Measurements from ENCODE around the gene ARRDC2. TPM values are rescaled to one million over a fixed set of nuclear protein-coding genes. Genes with fewer than 3 reads are reported as not detected.
A peak's percentile ranks its signal among the peaks of the same experiment; 100 is the strongest.

ARRDC2 gene
- total and polyA plus RNA-seq, 10 of the 15 experiments (the other 5 are each of a cell fraction or from before 2014, with no cell fraction given) = 0.48 to 10.1 (median 4.8) TPM

DNA sequence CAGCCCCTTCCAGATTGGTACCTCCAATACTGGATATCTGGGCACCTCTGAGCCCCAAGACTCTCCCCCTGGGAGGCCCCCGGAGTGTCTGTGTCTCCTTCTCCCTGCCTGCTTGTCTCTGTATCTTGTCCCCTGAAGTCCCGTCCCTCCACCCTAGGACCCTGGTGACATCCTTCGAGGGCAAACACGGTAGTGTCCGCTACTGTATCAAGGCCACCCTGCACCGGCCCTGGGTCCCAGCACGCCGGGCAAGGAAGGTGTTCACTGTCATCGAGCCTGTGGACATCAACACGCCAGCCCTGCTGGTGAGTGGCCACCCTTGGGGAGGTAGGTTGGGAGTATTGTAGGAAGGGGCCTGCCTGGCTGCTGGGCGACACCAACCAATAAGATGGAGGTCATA lies 844 bp downstream of the ARRDC2 start:
- in situ Hi-C loops (cut with MboI) (no loop called here), intact Hi-C loops (cut with micrococcal nuclease; ENCODE audit: unreplicated experiment) (no loop called here)
- no peak for FAIRE-seq
- no TSS peak for BruUV-seq (replicated peaks)
- POLR2A ChIA-PET = no interaction called here
- no peak overlapping the region for H3K27ac ChIP-seq (ENCODE audit: control insufficient read depth, insufficient read depth)
- peaks cover 7 to 12% of the 10 kb centered on the region in 2 experiments for H3K36me3 ChIP-seq (ENCODE audit: control insufficient read depth in 2 of 2, insufficient read depth in 2 of 2, low read length in 1 of 2)
- H3K27me3 ChIP-seq (replicated peaks in 1 of 2; ENCODE audit: control insufficient read depth in 2 of 2, insufficient read depth in 2 of 2, low read length in 1 of 2) = no peaks in the 10 kb centered on the region
- 94% methylated on average over 11 of the region's 11 CpGs for WGBS (ENCODE audit: insufficient coverage, insufficient replicate concordance, low lambda C conversion rate, missing lambda C conversion rate)
- ATAC-seq = no peak
- no peaks in the 10 kb centered on the region for H3K9me3 ChIP-seq (replicated peaks; ENCODE audit: control insufficient read depth, insufficient read depth, low read length)
- no peak for DNase-seq (ENCODE audit: low read depth, low spot score)
- RAD21 ChIA-PET (ENCODE audit: unreplicated experiment) = interaction anchor here (0.6 kb wide), 1 partner anchor 150 kb away, joined by 4 read pairs; no protein-coding TSS in a partner anchor
- H2AFZ ChIP-seq (ENCODE audit: control insufficient read depth, low read depth, low read length) = no peak overlapping the region
- H3K79me2 ChIP-seq (ENCODE audit: control insufficient read depth, insufficient read depth, low read length) = no peaks in the 10 kb centered on the region
- H3K4me3 ChIP-seq = 0 out of 2 replicates have a peak overlapping the region, but pooled peaks have one; percentile 57
- H3K4me1 ChIP-seq (ENCODE audit: control insufficient read depth, insufficient read depth, low read length) = peaks cover 18% of the 10 kb centered on the region
- H4K20me1 ChIP-seq (ENCODE audit: control insufficient read depth, insufficient read depth) = no peaks in the 10 kb centered on the region
- CTCF ChIA-PET = interaction anchor here (3.7 kb wide), 1 partner anchor 50 kb away, joined by 81 read pairs; no protein-coding TSS in a partner anchor
- TF ChIP-seq TAF1 (IDR thresholded peaks at IDR 0.05; ENCODE audit: borderline replicate concordance, low read depth, low read length) (no peak), SP1 (IDR thresholded peaks at IDR 0.05; ENCODE audit: low read depth, low read length) (no peak), SIX5 (IDR thresholded peaks at IDR 0.05; ENCODE audit: low read depth, low read length, severe bottlenecking) (no peak), IRF4 (IDR thresholded peaks at IDR 0.05; ENCODE audit: low read depth, low read length) (no peak), ETV6 (conservative IDR thresholded peaks at IDR 0.05 in 1 of 2, IDR thresholded peaks at IDR 0.05 in 1 of 2; ENCODE audit: borderline replicate concordance in 1 of 2, low read depth in 1 of 2) (no peak), NBN (IDR thresholded peaks at IDR 0.05) (no peak), ESRRA (IDR thresholded peaks at IDR 0.05; ENCODE audit: low read length) (no peak), HDAC2 (IDR thresholded peaks at IDR 0.05) (no peak), TCF3 (IDR thresholded peaks at IDR 0.05; ENCODE audit: borderline replicate concordance, insufficient read depth, low read depth, low read length) (no peak), MEF2A (IDR thresholded peaks at IDR 0.05; ENCODE audit: insufficient read depth, low read depth, low read length) (no peak)
- TF ChIP-seq, protein P1, sequence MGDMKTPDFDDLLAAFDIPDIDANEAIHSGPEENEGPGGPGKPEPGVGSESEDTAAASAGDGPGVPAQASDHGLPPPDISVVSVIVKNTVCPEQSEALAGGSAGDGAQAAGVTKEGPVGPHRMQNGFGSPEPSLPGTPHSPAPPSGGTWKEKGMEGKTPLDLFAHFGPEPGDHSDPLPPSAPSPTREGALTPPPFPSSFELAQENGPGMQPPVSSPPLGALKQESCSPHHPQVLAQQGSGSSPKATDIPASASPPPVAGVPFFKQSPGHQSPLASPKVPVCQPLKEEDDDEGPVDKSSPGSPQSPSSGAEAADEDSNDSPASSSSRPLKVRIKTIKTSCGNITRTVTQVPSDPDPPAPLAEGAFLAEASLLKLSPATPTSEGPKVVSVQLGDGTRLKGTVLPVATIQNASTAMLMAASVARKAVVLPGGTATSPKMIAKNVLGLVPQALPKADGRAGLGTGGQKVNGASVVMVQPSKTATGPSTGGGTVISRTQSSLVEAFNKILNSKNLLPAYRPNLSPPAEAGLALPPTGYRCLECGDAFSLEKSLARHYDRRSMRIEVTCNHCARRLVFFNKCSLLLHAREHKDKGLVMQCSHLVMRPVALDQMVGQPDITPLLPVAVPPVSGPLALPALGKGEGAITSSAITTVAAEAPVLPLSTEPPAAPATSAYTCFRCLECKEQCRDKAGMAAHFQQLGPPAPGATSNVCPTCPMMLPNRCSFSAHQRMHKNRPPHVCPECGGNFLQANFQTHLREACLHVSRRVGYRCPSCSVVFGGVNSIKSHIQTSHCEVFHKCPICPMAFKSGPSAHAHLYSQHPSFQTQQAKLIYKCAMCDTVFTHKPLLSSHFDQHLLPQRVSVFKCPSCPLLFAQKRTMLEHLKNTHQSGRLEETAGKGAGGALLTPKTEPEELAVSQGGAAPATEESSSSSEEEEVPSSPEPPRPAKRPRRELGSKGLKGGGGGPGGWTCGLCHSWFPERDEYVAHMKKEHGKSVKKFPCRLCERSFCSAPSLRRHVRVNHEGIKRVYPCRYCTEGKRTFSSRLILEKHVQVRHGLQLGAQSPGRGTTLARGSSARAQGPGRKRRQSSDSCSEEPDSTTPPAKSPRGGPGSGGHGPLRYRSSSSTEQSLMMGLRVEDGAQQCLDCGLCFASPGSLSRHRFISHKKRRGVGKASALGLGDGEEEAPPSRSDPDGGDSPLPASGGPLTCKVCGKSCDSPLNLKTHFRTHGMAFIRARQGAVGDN (IDR thresholded peaks at IDR 0.05) = no peak
- H3K4me2 ChIP-seq (ENCODE audit: control insufficient read depth, insufficient read depth) = peak overlapping the region; percentile 75; the same call in 1 of the 2 replicates
- H3K9ac ChIP-seq (ENCODE audit: control insufficient read depth, insufficient read depth, low read length) = no peak overlapping the region; the same call in 1 of the 2 replicates
- SMC1A ChIA-PET (ENCODE audit: uncharacterized antibody, unreplicated experiment) = interaction anchor here (1.7 kb wide), 1 partner anchor 15 kb away, joined by 4 read pairs; no protein-coding TSS in a partner anchor

All from GM12878 (cell line).